ENCODE results near the gene RANBP17.

Gene RANBP17

DNA sequence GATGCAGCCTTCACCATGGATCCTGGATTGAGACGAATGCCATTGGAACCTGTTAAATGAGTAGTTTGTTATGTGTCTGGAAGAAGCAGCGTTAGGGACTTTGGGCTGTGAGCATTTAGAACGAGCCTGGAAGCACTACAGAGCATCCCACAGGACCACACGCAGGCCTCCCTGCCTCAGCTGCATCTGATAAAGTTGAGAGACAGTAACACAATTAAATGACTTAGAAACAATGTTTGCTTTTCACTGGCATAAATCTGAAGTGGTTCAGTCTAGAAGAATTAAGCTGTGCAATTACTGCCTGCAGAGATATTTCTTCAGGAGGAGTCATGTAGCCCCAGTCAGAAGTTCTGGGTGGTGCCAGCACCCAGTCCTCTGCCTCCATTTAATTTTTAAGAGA, 437.4 kb downstream of the RANBP17 start:
- DNase-seq (ENCODE audit: low read depth in 1 of 2, low spot score in 1 of 2), result no peak
- Histone ChIP-seq H3K4me3 (replicated peaks; ENCODE audit: insufficient read depth, low read length) (no peak overlapping the region), H3K27me3 (ENCODE audit: insufficient read depth, poor library complexity, severe bottlenecking) (peaks cover 7% of the 10 kb centered on the region), H3K27ac (replicated peaks) (no peak overlapping the region)
- TF ChIP-seq, protein P1, sequence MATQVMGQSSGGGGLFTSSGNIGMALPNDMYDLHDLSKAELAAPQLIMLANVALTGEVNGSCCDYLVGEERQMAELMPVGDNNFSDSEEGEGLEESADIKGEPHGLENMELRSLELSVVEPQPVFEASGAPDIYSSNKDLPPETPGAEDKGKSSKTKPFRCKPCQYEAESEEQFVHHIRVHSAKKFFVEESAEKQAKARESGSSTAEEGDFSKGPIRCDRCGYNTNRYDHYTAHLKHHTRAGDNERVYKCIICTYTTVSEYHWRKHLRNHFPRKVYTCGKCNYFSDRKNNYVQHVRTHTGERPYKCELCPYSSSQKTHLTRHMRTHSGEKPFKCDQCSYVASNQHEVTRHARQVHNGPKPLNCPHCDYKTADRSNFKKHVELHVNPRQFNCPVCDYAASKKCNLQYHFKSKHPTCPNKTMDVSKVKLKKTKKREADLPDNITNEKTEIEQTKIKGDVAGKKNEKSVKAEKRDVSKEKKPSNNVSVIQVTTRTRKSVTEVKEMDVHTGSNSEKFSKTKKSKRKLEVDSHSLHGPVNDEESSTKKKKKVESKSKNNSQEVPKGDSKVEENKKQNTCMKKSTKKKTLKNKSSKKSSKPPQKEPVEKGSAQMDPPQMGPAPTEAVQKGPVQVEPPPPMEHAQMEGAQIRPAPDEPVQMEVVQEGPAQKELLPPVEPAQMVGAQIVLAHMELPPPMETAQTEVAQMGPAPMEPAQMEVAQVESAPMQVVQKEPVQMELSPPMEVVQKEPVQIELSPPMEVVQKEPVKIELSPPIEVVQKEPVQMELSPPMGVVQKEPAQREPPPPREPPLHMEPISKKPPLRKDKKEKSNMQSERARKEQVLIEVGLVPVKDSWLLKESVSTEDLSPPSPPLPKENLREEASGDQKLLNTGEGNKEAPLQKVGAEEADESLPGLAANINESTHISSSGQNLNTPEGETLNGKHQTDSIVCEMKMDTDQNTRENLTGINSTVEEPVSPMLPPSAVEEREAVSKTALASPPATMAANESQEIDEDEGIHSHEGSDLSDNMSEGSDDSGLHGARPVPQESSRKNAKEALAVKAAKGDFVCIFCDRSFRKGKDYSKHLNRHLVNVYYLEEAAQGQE (IDR thresholded peaks at IDR 0.05; ENCODE audit: insufficient replicate concordance, low read depth), result no peak
- TF ChIP-seq, protein P2, sequence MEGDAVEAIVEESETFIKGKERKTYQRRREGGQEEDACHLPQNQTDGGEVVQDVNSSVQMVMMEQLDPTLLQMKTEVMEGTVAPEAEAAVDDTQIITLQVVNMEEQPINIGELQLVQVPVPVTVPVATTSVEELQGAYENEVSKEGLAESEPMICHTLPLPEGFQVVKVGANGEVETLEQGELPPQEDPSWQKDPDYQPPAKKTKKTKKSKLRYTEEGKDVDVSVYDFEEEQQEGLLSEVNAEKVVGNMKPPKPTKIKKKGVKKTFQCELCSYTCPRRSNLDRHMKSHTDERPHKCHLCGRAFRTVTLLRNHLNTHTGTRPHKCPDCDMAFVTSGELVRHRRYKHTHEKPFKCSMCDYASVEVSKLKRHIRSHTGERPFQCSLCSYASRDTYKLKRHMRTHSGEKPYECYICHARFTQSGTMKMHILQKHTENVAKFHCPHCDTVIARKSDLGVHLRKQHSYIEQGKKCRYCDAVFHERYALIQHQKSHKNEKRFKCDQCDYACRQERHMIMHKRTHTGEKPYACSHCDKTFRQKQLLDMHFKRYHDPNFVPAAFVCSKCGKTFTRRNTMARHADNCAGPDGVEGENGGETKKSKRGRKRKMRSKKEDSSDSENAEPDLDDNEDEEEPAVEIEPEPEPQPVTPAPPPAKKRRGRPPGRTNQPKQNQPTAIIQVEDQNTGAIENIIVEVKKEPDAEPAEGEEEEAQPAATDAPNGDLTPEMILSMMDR (IDR thresholded peaks at IDR 0.05; ENCODE audit: insufficient read depth, low read length), result no peak
- TF ChIP-seq GABPA (IDR thresholded peaks at IDR 0.05; ENCODE audit: low read depth), result no peak
- no peak for TF ChIP-seq POLR2AphosphoS5 (IDR thresholded peaks at IDR 0.05; ENCODE audit: low read depth)
- no peak for TF ChIP-seq SPI1 (IDR thresholded peaks at IDR 0.05; ENCODE audit: borderline replicate concordance, low read depth)

DNA sequence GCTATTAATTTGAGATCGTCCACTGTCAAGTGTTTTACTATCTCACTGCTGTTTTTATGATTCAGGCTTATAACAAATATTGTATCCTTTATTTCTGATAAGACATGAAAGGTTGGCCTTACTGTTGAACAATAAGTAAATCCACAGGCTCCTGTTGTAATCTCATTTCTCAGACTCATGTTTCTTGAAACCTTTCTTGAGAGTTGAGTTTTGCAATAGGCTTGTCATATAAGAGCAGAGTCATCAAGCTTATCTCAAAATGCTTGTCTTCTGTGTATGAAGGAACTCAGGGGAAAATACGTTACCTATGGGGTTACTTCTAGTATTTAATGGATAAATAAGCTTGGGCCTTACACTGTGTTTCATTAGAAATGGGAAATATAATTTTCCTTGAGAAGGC, 438.0 kb downstream of the RANBP17 start:
- H3K27ac ChIP-seq (replicated peaks), result no peak overlapping the region
- H3K4me3 ChIP-seq (replicated peaks; ENCODE audit: insufficient read depth, low read length), result no peak overlapping the region
- DNase-seq (ENCODE audit: low read depth in 1 of 2, low spot score in 1 of 2), result no peak
- peaks cover 7% of the 10 kb centered on the region for H3K27me3 ChIP-seq (ENCODE audit: insufficient read depth, poor library complexity, severe bottlenecking)
- TF ChIP-seq POLR2AphosphoS5 (IDR thresholded peaks at IDR 0.05; ENCODE audit: low read depth) (no peak), GABPA (IDR thresholded peaks at IDR 0.05; ENCODE audit: low read depth) (no peak), SPI1 (IDR thresholded peaks at IDR 0.05; ENCODE audit: borderline replicate concordance, low read depth) (no peak)
- TF ChIP-seq, protein P2 (IDR thresholded peaks at IDR 0.05; ENCODE audit: insufficient read depth, low read length), result no peak
- TF ChIP-seq, protein P1 (IDR thresholded peaks at IDR 0.05; ENCODE audit: insufficient replicate concordance, low read depth), result no peak

DNA sequence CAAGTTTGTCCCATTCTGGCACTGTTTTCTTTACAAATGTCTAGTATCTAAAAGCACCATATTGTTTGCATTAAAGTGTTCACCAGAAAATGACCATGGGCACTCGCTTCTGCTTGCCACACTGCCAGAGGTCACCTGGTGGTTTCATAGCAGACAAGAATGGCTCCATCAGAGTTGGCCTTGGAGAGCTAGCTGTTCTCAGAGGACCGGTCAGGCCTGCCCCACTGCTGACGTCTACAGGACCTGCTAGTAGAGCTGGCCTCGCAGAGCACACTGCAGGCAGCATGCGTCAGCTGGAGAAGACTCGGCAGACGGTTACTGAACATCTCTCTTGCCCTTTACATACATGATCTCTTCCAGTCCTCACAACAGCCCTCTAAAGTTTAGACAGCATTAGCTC, 438.5 kb downstream of the RANBP17 start:
- TF ChIP-seq POLR2AphosphoS5 (IDR thresholded peaks at IDR 0.05; ENCODE audit: low read depth), result no peak
- no peak for TF ChIP-seq SPI1 (IDR thresholded peaks at IDR 0.05; ENCODE audit: borderline replicate concordance, low read depth)
- TF ChIP-seq, protein P2 (IDR thresholded peaks at IDR 0.05; ENCODE audit: insufficient read depth, low read length), result no peak
- TF ChIP-seq GABPA (IDR thresholded peaks at IDR 0.05; ENCODE audit: low read depth), result no peak
- TF ChIP-seq, protein P1 (IDR thresholded peaks at IDR 0.05; ENCODE audit: insufficient replicate concordance, low read depth), result no peak
- no peak for DNase-seq (ENCODE audit: low read depth in 1 of 2, low spot score in 1 of 2)
- no peak overlapping the region for H3K27ac ChIP-seq (replicated peaks)
- peaks cover 8% of the 10 kb centered on the region for H3K27me3 ChIP-seq (ENCODE audit: insufficient read depth, poor library complexity, severe bottlenecking)
- H3K4me3 ChIP-seq (replicated peaks; ENCODE audit: insufficient read depth, low read length), result no peak overlapping the region

Data from HL-60 (cell line).